Stimulated activated naive CD8-positive, alpha-beta T cell treated with anti-CD3 and anti-CD28 coated beads, Interleukin-15, amount 100 ng/mL, for 72 hours (primary cell): Measurements from ENCODE around the gene ATP6V0E1.
"Not testable (repeated sequence)": the region's sequence is repeated elsewhere in the genome, so short reads cannot be mapped to it uniquely, and the experiment has no call there.

Source experiments
- ATAC-seq: fragments of 150-1000 bp; cut with Tn5 transposase; 2 replicates; pipeline ENCODE4 v1.10.0; 2021; ENCODE audit warnings: mild to moderate bottlenecking, moderate library complexity
- DNase-seq, 2 donors: peaks; one replicate each; pipeline ENCODE4 v3.0.0; 2021 to 2022
- H3K27ac Mint-ChIP-seq, 2 donors: one replicate each; pipeline ENCODE4 v1.8.0; 2022; ENCODE audit warnings: mild to moderate bottlenecking in 2 of 2, mixed read lengths in 2 of 2, moderate library complexity in 2 of 2
- H3K27me3 Mint-ChIP-seq: one replicate; pipeline ENCODE4 v1.8.0; 2022; ENCODE audit warnings: mixed read lengths
- H3K4me1 Mint-ChIP-seq: one replicate; pipeline ENCODE4 v1.8.0; 2022; ENCODE audit warnings: mild to moderate bottlenecking, mixed read lengths
- H3K4me3 Mint-ChIP-seq, 2 donors: one replicate each; pipeline ENCODE4 v1.8.0; 2022; ENCODE audit warnings: mild to moderate bottlenecking in 2 of 2, mixed read lengths in 2 of 2, moderate library complexity in 1 of 2
- H3K9me3 Mint-ChIP-seq, 2 donors: one replicate each; pipeline ENCODE4 v1.8.0; 2022; ENCODE audit warnings: mixed read lengths in 2 of 2

Gene ATP6V0E1

GRCh38 chr5:173032096-173032495, 48.5 kb downstream of the ATP6V0E1 start:
- H3K27me3 Mint-ChIP-seq, H3K9me3 Mint-ChIP-seq, H3K27ac Mint-ChIP-seq: not testable (repeated sequence)

GRCh38 chr5:173032730-173033129, 49.2 kb downstream of the ATP6V0E1 start:
- Mint-ChIP-seq H3K27me3 (no peaks in the 10 kb centered on the region), H3K27ac (peak overlapping the region; percentile 40 to 60), H3K4me1 (peaks cover 43% of the 10 kb centered on the region), H3K9me3 (no peaks in the 10 kb centered on the region), H3K4me3 (no peak overlapping the region)
- ATAC-seq (no peak), DNase-seq (no peak)

More at GRCh38 chr5:173032096-173032495, 48.5 kb downstream of the ATP6V0E1 start:
- H3K4me3 Mint-ChIP-seq, ATAC-seq, DNase-seq: not testable (repeated sequence)
- peaks cover 41% of the 10 kb centered on the region for H3K4me1 Mint-ChIP-seq

- H3K27me3 Mint-ChIP-seq, result no peaks in the 10 kb centered on the region
- H3K4me1 Mint-ChIP-seq, result peaks cover 46% of the 10 kb centered on the region
- no peak for DNase-seq
- ATAC-seq, result no peak
- no peak overlapping the region for H3K4me3 Mint-ChIP-seq
- H3K9me3 Mint-ChIP-seq, result no peaks in the 10 kb centered on the region
- no peak overlapping the region for H3K27ac Mint-ChIP-seq
Measured at GRCh38 chr5:173033923-173034322, 50.4 kb downstream of the ATP6V0E1 start.

- peak in 1 of 2 donors; percentile 68 for DNase-seq
- no peaks in the 10 kb centered on the region for H3K9me3 Mint-ChIP-seq
- H3K27ac Mint-ChIP-seq, result peak overlapping the region; percentile 85
- H3K27me3 Mint-ChIP-seq, result no peaks in the 10 kb centered on the region
- ATAC-seq, result peak; percentile 68
- peaks cover 64% of the 10 kb centered on the region for H3K4me1 Mint-ChIP-seq
- peak overlapping the region; percentile 61 to 77 for H3K4me3 Mint-ChIP-seq
Measured at GRCh38 chr5:173035904-173036707, 52.5 kb downstream of the ATP6V0E1 start.

GRCh38 chr5:173039188-173039587, 55.6 kb downstream of the ATP6V0E1 start:
- Mint-ChIP-seq H3K4me1 (peaks cover 52% of the 10 kb centered on the region), H3K9me3 (no peaks in the 10 kb centered on the region), H3K4me3 (no peak overlapping the region), H3K27me3 (no peaks in the 10 kb centered on the region), H3K27ac (peak overlapping the region; percentile 34 to 67)
- ATAC-seq (no peak), DNase-seq (no peak)

GRCh38 chr5:173039964-173040363, 56.4 kb downstream of the ATP6V0E1 start:
- Mint-ChIP-seq H3K27ac (peak overlapping the region in 1 of 2 donors; percentile 11), H3K4me3 (no peak overlapping the region), H3K9me3 (no peaks in the 10 kb centered on the region), H3K4me1 (peaks cover 44% of the 10 kb centered on the region), H3K27me3 (no peaks in the 10 kb centered on the region)
- ATAC-seq (no peak), DNase-seq (no peak)

- peak overlapping the region in 1 of 2 donors; percentile 19 for H3K27ac Mint-ChIP-seq
Measured at GRCh38 chr5:173041881-173042762, 58.6 kb downstream of the ATP6V0E1 start.

GRCh38 chr5:173042763-173043107, 59.2 kb downstream of the ATP6V0E1 start:
- DNase-seq (no peak), ATAC-seq (no peak)
- Mint-ChIP-seq H3K27me3 (no peaks in the 10 kb centered on the region), H3K4me3 (no peak overlapping the region), H3K4me1 (peaks cover 20% of the 10 kb centered on the region), H3K27ac (no peak overlapping the region), H3K9me3 (no peaks in the 10 kb centered on the region)

More at GRCh38 chr5:173041881-173042762, 58.6 kb downstream of the ATP6V0E1 start:
- H3K4me3 Mint-ChIP-seq, result no peak overlapping the region
- H3K9me3 Mint-ChIP-seq, result no peaks in the 10 kb centered on the region
- no peaks in the 10 kb centered on the region for H3K27me3 Mint-ChIP-seq
- H3K4me1 Mint-ChIP-seq, result peaks cover 23% of the 10 kb centered on the region
- ATAC-seq (no peak), DNase-seq (no peak)

- peaks cover 2% of the 10 kb centered on the region for H3K4me1 Mint-ChIP-seq
- no peaks in the 10 kb centered on the region for H3K27me3 Mint-ChIP-seq
- no peaks in the 10 kb centered on the region for H3K9me3 Mint-ChIP-seq
- H3K4me3 Mint-ChIP-seq, result no peak overlapping the region
- no peak for DNase-seq
- no peak for ATAC-seq
- H3K27ac Mint-ChIP-seq, result no peak overlapping the region
Measured at GRCh38 chr5:173045474-173045873, 61.9 kb downstream of the ATP6V0E1 start.

- H3K9me3 Mint-ChIP-seq, DNase-seq, H3K27ac Mint-ChIP-seq, H3K4me3 Mint-ChIP-seq, ATAC-seq, H3K4me1 Mint-ChIP-seq, H3K27me3 Mint-ChIP-seq: not testable (repeated sequence)
Measured at GRCh38 chr5:173047096-173047837, 63.7 kb downstream of the ATP6V0E1 start.

- Mint-ChIP-seq H3K4me1 (peaks cover 7% of the 10 kb centered on the region), H3K9me3 (no peaks in the 10 kb centered on the region), H3K27ac (peak overlapping the region in 1 of 2 donors; percentile 19), H3K4me3 (no peak overlapping the region), H3K27me3 (no peaks in the 10 kb centered on the region)
- DNase-seq, result no peak
- no peak for ATAC-seq
Measured at GRCh38 chr5:173047838-173048105, 64.2 kb downstream of the ATP6V0E1 start.

GRCh38 chr5:173050791-173051190, 67.2 kb downstream of the ATP6V0E1 start:
- ATAC-seq (no peak), DNase-seq (no peak)
- Mint-ChIP-seq H3K4me1 (peaks cover 35% of the 10 kb centered on the region), H3K9me3 (no peaks in the 10 kb centered on the region), H3K27me3 (no peaks in the 10 kb centered on the region), H3K4me3 (no peak overlapping the region), H3K27ac (peak overlapping the region in 1 of 2 donors; percentile 52)

- no peaks in the 10 kb centered on the region for H3K9me3 Mint-ChIP-seq
- H3K27ac Mint-ChIP-seq, result no peak overlapping the region
- peaks cover 37% of the 10 kb centered on the region for H3K4me1 Mint-ChIP-seq
- H3K27me3 Mint-ChIP-seq, result no peaks in the 10 kb centered on the region
- no peak overlapping the region for H3K4me3 Mint-ChIP-seq
- ATAC-seq, result no peak
- DNase-seq, result no peak
Measured at GRCh38 chr5:173051746-173052145, 68.2 kb downstream of the ATP6V0E1 start.

- Mint-ChIP-seq H3K27ac (no peak overlapping the region), H3K4me3 (no peak overlapping the region), H3K27me3 (no peaks in the 10 kb centered on the region), H3K4me1 (peaks cover 37% of the 10 kb centered on the region), H3K9me3 (no peaks in the 10 kb centered on the region)
- DNase-seq (no peak), ATAC-seq (no peak)
Measured at GRCh38 chr5:173053041-173053440, 69.5 kb downstream of the ATP6V0E1 start.

- no peaks in the 10 kb centered on the region for H3K9me3 Mint-ChIP-seq
- no peak for ATAC-seq
Measured at GRCh38 chr5:173055042-173055721, 71.6 kb downstream of the ATP6V0E1 start.

More at GRCh38 chr5:173055042-173055721, 71.6 kb downstream of the ATP6V0E1 start:
- Mint-ChIP-seq H3K4me3 (peak overlapping the region; percentile 80 to 89), H3K4me1 (peaks cover 45% of the 10 kb centered on the region), H3K27me3 (no peaks in the 10 kb centered on the region), H3K27ac (peak overlapping the region in 1 of 2 donors; percentile 98)
- DNase-seq, result no peak
